Measurements from ENCODE around the gene AMN1.

GRCh38 chr12:31622038-31622437 lies 106.8 kb downstream of the AMN1 start:
- TF ChIP-seq EZH2 (IDR thresholded peaks at IDR 0.05; ENCODE audit: low read length) (no peak), CTCF (optimal IDR thresholded peaks at IDR 0.05 in 1 of 3, IDR thresholded peaks at IDR 0.05 in 1 of 3, conservative IDR thresholded peaks at IDR 0.05 in 1 of 3; ENCODE audit: extremely low read depth in 1 of 3, insufficient read depth in 2 of 3, low read length in 3 of 3) (no peak)

All from keratinocyte (primary cell).